CD4-positive, alpha-beta T cell (primary cell): ENCODE results near the gene SLC4A1. TPM values are rescaled to one million over a fixed set of nuclear protein-coding genes. Genes with fewer than 3 reads are reported as not detected.

Source experiments
- ATAC-seq: fragments of 200-7000 bp; cut with Tn5 transposase; one replicate; pipeline ENCODE4 v1.10.0; 2022; ENCODE audit warnings: mild to moderate bottlenecking; ENCODE audit not compliant: poor library complexity
- CTCF ChIA-PET: fragments of 350-600 bp; sonication (Branson Sonifier 250); formaldehyde crosslinking; loops from one replicate; lab custom pipeline; 2021; ENCODE audit warnings: antibody characterized with exemption, inconsistent platforms; lab: Charles Lee
- POLR2A ChIA-PET: fragments of 350-600 bp; sonication (Branson Sonifier 250); formaldehyde crosslinking; loops from one replicate; lab custom pipeline; 2021; ENCODE audit warnings: antibody characterized with exemption, inconsistent platforms; lab: Charles Lee
- DNase-seq, 14 experiments: peaks; one replicate each; pipeline ENCODE4 v3.0.0-alpha.2; 2013 to 2020; ENCODE audit warnings: mixed read lengths in 2 of 14
- H3K27ac ChIP-seq, 2 donors: one replicate each; pipeline versions ENCODE4 v1.5.1 to v1.7.0; 2013; ENCODE audit warnings: low read length in 2 of 2, low read depth in 1 of 2, mild to moderate bottlenecking in 1 of 2
- H3K27me3 ChIP-seq, 2 experiments: 1 replicate in 1 of 2; 2 replicates in 1 of 2; pipeline versions ENCODE4 v1.6.1 to v1.7.0; 2013; ENCODE audit warnings: low read length in 2 of 2, control low read depth in 1 of 2, mild to moderate bottlenecking in 1 of 2, moderate library complexity in 1 of 2; ENCODE audit not compliant: insufficient read depth in 2 of 2, control insufficient read depth in 1 of 2
- H3K36me3 ChIP-seq: one replicate; pipeline ENCODE4 v1.6.1; 2013; ENCODE audit warnings: low read length, control low read depth; ENCODE audit not compliant: insufficient read depth
- H3K4me1 ChIP-seq: one replicate; pipeline ENCODE4 v1.6.1; 2013; ENCODE audit warnings: low read length, control low read depth; ENCODE audit not compliant: insufficient read depth
- H3K4me3 ChIP-seq: one replicate; pipeline ENCODE4 v1.5.1; 2013; ENCODE audit warnings: mild to moderate bottlenecking, low read length, moderate library complexity
- H3K9me3 ChIP-seq, 2 experiments: 1 replicate in 1 of 2; 2 replicates in 1 of 2; pipeline versions ENCODE4 v1.6.1 to v1.7.0; 2013; ENCODE audit warnings: low read length in 2 of 2, mild to moderate bottlenecking in 2 of 2, control low read depth in 1 of 2, moderate library complexity in 1 of 2; ENCODE audit not compliant: control insufficient read depth in 1 of 2, insufficient read depth in 1 of 2
- H3K27ac Mint-ChIP-seq: one replicate; pipeline ENCODE4 v1.8.0; 2020; ENCODE audit warnings: mixed read lengths
- H3K27me3 Mint-ChIP-seq: one replicate; pipeline ENCODE4 v1.8.0; 2021; ENCODE audit warnings: mixed read lengths
- H3K36me3 Mint-ChIP-seq: one replicate; pipeline ENCODE4 v1.8.0; 2021; ENCODE audit warnings: low read depth, mixed read lengths
- H3K4me1 Mint-ChIP-seq: one replicate; pipeline ENCODE4 v1.8.0; 2021; ENCODE audit warnings: low read depth, mixed read lengths
- H3K4me3 Mint-ChIP-seq: one replicate; pipeline ENCODE4 v1.8.0; 2020; ENCODE audit warnings: mild to moderate bottlenecking, mixed read lengths
- H3K9me3 Mint-ChIP-seq: one replicate; pipeline ENCODE4 v1.8.0; 2020; ENCODE audit warnings: mixed read lengths
- intact Hi-C, 2 experiments: fragments of 100-400 bp; cut with DNase I in 1 of 2; cut with micrococcal nuclease in 1 of 2; formaldehyde crosslinking; loops; one replicate each; pipeline versions ENCODE4 v1.15.1 to v1.9.0; 2023 to 2025; cut with DNase I, micrococcal nuclease
- total RNA-seq, 174 experiments: library from RNA in 2 of 174; stranded (reverse) in 2 of 174; gene quantifications; one replicate each; pipeline ENCODE4 v1.2.3 and lab custom pipeline; 2021 to 2026
- TF ChIP-seq, protein P1 (sequence below): fragments of 200-600 bp; IDR thresholded peaks from one replicate; pipeline ENCODE4 v1.8.0; 2022; ENCODE audit warnings: antibody characterized with exemption, mild to moderate bottlenecking

The SLC4A1 gene
- total RNA-seq, 2 experiments from 2014 or later: not detected

DNA sequence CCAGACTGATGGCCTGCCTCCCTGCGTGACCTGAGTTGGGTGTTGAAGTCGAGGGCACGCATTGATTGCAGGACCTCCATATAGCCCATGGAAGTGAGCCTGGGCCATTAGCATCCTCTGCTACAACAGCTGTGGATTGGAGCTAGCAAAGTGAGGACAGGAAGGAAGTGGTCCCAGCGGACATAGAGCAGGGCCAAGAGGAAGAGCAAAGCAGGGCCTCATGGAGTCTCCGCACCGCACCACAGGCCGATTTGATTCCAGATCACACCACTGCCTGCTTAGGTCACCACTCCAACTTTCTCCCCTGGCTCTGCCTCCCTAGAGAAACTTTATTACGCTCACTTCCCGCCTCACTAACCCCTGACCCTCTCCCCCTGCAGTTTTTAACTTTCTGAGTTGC is 37.8 kb downstream of the SLC4A1 start:
- H3K4me1 ChIP-seq: peaks cover 4% of the 10 kb centered on the region
- Mint-ChIP-seq H3K27me3 (peaks cover 3% of the 10 kb centered on the region), H3K36me3 (no peaks in the 10 kb centered on the region), H3K9me3 (no peaks in the 10 kb centered on the region), H3K4me1 (peaks cover 4% of the 10 kb centered on the region), H3K27ac (no peak overlapping the region), H3K4me3 (no peak overlapping the region)
- DNase-seq (no peak), ATAC-seq (no peak)
- H3K4me3 ChIP-seq: no peak overlapping the region
- intact Hi-C loops: no loop called here
- ChIA-PET CTCF (interaction anchor here (0.7 kb wide), 1 partner anchor 59 kb away, joined by 5 read pairs; no protein-coding TSS in a partner anchor), POLR2A (interaction anchor here (1.6 kb wide), 1 partner anchor 9 kb away, joined by 6 read pairs; no protein-coding TSS in a partner anchor)
- no peaks in the 10 kb centered on the region for H3K36me3 ChIP-seq
- TF ChIP-seq, protein P1, sequence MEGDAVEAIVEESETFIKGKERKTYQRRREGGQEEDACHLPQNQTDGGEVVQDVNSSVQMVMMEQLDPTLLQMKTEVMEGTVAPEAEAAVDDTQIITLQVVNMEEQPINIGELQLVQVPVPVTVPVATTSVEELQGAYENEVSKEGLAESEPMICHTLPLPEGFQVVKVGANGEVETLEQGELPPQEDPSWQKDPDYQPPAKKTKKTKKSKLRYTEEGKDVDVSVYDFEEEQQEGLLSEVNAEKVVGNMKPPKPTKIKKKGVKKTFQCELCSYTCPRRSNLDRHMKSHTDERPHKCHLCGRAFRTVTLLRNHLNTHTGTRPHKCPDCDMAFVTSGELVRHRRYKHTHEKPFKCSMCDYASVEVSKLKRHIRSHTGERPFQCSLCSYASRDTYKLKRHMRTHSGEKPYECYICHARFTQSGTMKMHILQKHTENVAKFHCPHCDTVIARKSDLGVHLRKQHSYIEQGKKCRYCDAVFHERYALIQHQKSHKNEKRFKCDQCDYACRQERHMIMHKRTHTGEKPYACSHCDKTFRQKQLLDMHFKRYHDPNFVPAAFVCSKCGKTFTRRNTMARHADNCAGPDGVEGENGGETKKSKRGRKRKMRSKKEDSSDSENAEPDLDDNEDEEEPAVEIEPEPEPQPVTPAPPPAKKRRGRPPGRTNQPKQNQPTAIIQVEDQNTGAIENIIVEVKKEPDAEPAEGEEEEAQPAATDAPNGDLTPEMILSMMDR: no peak
- peaks cover 0 to 3% of the 10 kb centered on the region in 2 experiments for H3K27me3 ChIP-seq
- H3K9me3 ChIP-seq: no peaks in the 10 kb centered on the region
- H3K27ac ChIP-seq: no peak overlapping the region

DNA sequence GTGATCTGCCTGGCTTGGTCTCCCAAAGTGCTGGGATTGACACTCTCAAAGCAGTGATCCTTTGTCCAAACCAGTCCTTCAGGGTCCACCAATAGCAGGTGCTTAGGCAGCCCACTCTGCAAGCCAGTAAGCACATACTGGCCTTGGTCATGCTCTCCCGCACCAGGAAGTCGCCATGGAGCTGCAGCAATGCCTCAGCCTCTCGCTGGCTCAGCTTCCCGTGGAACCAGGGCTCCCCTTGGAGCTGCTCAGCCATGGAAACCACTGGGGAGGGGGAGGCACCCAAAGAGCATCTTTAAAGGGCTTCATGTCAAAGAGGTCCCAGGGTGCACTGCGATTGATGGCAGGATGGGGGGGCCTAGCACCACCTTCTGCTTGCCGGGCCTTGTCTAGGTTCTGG is 38.8 kb downstream of the SLC4A1 start:
- H3K27ac ChIP-seq: no peak overlapping the region
- TF ChIP-seq, protein P1: no peak
- no peaks in the 10 kb centered on the region for H3K4me1 Mint-ChIP-seq
- no peak overlapping the region for H3K4me3 ChIP-seq
- DNase-seq (no peak), ATAC-seq (no peak)
- H3K9me3 ChIP-seq: no peaks in the 10 kb centered on the region
- no peaks in the 10 kb centered on the region for H3K9me3 Mint-ChIP-seq
- intact Hi-C loops: no loop called here
- H3K27ac Mint-ChIP-seq: no peak overlapping the region
- H3K4me3 Mint-ChIP-seq: no peak overlapping the region
- ChIA-PET CTCF (no interaction called here), POLR2A (interaction anchor here (0.6 kb wide), 1 partner anchor 99 kb away, joined by 3 read pairs; no protein-coding TSS in a partner anchor)
- H3K4me1 ChIP-seq: no peaks in the 10 kb centered on the region
- peaks cover 0 to 3% of the 10 kb centered on the region in 2 experiments for H3K27me3 ChIP-seq
- H3K36me3 ChIP-seq: no peaks in the 10 kb centered on the region
- H3K27me3 Mint-ChIP-seq: no peaks in the 10 kb centered on the region
- H3K36me3 Mint-ChIP-seq: no peaks in the 10 kb centered on the region

DNA sequence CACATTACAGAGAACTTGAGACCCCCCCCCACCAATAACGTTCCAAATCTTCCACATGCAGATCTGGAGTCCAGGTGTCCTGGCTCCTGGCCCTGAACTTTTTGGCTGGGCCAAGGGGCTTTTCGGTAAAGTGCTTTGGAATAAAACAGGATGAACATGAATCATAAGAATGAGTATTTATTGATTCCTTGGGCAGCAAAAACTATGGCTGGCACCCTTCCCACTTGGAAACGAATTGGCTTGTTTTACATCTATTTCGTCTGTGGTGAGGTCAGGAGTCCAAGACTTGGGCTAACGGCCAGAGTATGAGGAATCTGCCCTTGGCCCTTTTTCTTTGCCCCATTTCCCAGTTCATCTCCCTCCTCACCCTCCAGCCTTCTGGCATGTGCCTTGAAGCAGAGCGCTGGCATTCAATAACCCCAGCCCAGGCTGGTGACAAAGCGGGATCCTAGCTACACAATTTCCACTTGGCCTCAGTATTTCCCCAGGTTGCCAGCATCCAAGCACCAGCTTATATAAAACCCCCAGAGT is 44.3 kb downstream of the SLC4A1 start:
- peaks cover 16% of the 10 kb centered on the region for H3K4me1 ChIP-seq
- no peak overlapping the region for H3K4me3 ChIP-seq
- Mint-ChIP-seq H3K9me3 (no peaks in the 10 kb centered on the region), H3K27ac (peak overlapping the region; percentile 92), H3K36me3 (peaks cover 21% of the 10 kb centered on the region), H3K4me3 (peak overlapping the region; percentile 89), H3K4me1 (peaks cover 14% of the 10 kb centered on the region), H3K27me3 (no peaks in the 10 kb centered on the region)
- TF ChIP-seq, protein P1: no peak
- ATAC-seq: no peak
- no peaks in the 10 kb centered on the region for H3K9me3 ChIP-seq
- POLR2A ChIA-PET: interaction anchor here (1.0 to 10.5 kb wide), 4 partner anchors 12 to 103 kb away, joined by 3 to 181 read pairs (median 18); partner anchors contain the start of gene ATXN7L3
- CTCF ChIA-PET: interaction anchor here (2.1 kb wide), 1 partner anchor 14 kb away, joined by 6 read pairs; no protein-coding TSS in a partner anchor
- DNase-seq: no peak
- H3K27me3 ChIP-seq: no peaks in the 10 kb centered on the region
- intact Hi-C loops: no loop called here
- H3K27ac ChIP-seq: no peak overlapping the region
- no peaks in the 10 kb centered on the region for H3K36me3 ChIP-seq
